Esophagus squamous epithelium (tissue), 4 donors: Measurements from ENCODE around the gene STRAP.

ENCODE experiments used
- POLR2A ChIP-seq, 4 donors: fragments of 450-650 bp; IDR thresholded peaks; one replicate each; pipeline ENCODE4 v1.6.1; 2017; ENCODE audit warnings: antibody characterized with exemption in 4 of 4, mild to moderate bottlenecking in 4 of 4, moderate library complexity in 3 of 4
- TF ChIP-seq, protein P1 (sequence below), 6 experiments: fragments of 450-650 bp in 4 of 6; fragments of 200-600 bp in 2 of 6; sonication (generic) in 2 of 6; IDR thresholded peaks; one replicate each; pipeline ENCODE4 v1.5.1; 2016 to 2019; ENCODE audit warnings: antibody characterized with exemption in 6 of 6, mild to moderate bottlenecking in 4 of 6, moderate library complexity in 4 of 6

GRCh38 chr12:15862840-15863239, 19.3 kb upstream of the STRAP start:
- TF ChIP-seq POLR2A (IDR thresholded peaks at IDR 0.05): no peak
- TF ChIP-seq, protein P1, sequence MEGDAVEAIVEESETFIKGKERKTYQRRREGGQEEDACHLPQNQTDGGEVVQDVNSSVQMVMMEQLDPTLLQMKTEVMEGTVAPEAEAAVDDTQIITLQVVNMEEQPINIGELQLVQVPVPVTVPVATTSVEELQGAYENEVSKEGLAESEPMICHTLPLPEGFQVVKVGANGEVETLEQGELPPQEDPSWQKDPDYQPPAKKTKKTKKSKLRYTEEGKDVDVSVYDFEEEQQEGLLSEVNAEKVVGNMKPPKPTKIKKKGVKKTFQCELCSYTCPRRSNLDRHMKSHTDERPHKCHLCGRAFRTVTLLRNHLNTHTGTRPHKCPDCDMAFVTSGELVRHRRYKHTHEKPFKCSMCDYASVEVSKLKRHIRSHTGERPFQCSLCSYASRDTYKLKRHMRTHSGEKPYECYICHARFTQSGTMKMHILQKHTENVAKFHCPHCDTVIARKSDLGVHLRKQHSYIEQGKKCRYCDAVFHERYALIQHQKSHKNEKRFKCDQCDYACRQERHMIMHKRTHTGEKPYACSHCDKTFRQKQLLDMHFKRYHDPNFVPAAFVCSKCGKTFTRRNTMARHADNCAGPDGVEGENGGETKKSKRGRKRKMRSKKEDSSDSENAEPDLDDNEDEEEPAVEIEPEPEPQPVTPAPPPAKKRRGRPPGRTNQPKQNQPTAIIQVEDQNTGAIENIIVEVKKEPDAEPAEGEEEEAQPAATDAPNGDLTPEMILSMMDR (IDR thresholded peaks at IDR 0.05): no peak
